Testis (tissue), 3 donors: Measurements from ENCODE around the gene SATL1. TPM values are rescaled to one million over a fixed set of nuclear protein-coding genes. Genes with fewer than 3 reads are reported as not detected.

Experiments
- DNase-seq: peaks from one replicate; pipeline ENCODE4 v3.0.0-alpha.2; 2019
- H3K27ac ChIP-seq, 2 donors: fragments of 200-600 bp; sonication (generic); one replicate each; pipeline ENCODE4 v1.5.1; 2019
- H3K27me3 ChIP-seq: fragments of 200-600 bp; sonication (generic); one replicate; pipeline ENCODE4 v1.5.1; 2019
- H3K36me3 ChIP-seq: fragments of 200-600 bp; sonication (generic); one replicate; pipeline ENCODE4 v1.5.1; 2017; ENCODE audit warnings: low read depth; ENCODE audit errors: missing control alignments
- H3K4me1 ChIP-seq: fragments of 200-600 bp; sonication (generic); one replicate; pipeline ENCODE4 v1.5.1; 2019
- H3K4me3 ChIP-seq, 2 donors: fragments of 200-600 bp; sonication (generic); one replicate each; pipeline ENCODE4 v1.5.1; 2017 to 2019
- H3K9me3 ChIP-seq: fragments of 200-600 bp; sonication (generic); one replicate; pipeline ENCODE4 v1.5.1; 2017
- POLR2A ChIP-seq: fragments of 450-650 bp; IDR thresholded peaks from one replicate; pipeline ENCODE4 v1.6.1; 2017; ENCODE audit warnings: antibody characterized with exemption, mild to moderate bottlenecking, moderate library complexity
- WGBS, 2 donors: methylation state at CpG; one replicate each; pipeline ENCODE4 v1.1.5; 2018; 5-methylcytosine and 5-hydroxymethylcytosine counted together
- intact Hi-C: fragments of 100-400 bp; cut with DNase I; formaldehyde crosslinking; loops from one replicate; pipeline ENCODE4 v1.15.1; 2023; ENCODE audit warnings: low total_unique reads
- polyA plus RNA-seq: library from polyadenylated mRNA; stranded (reverse); fragments of 350-450 nt; fragmentation: Illumina TruSeq; extraction: RNeasy Lipid Tissue Mini Kit (QIAGEN cat#74804); gene quantifications from one replicate; pipeline ENCODE4 v1.2.3, GENCODE V29; 2014; ENCODE audit warnings: low read depth, low replicate concordance; ENCODE audit not compliant: insufficient read depth
- total RNA-seq, 2 donors: library from RNA; depleted of rRNA; stranded (reverse); fragments of >200 nt; gene quantifications; one replicate each; pipeline ENCODE4 v1.2.3, GENCODE V29; 2016
- TF ChIP-seq, protein P1 (sequence below), 3 experiments: fragments of 450-650 bp in 2 of 3; fragments of 200-600 bp in 1 of 3; sonication (generic) in 1 of 3; IDR thresholded peaks; one replicate each; pipeline ENCODE4 v1.5.1; 2016 to 2019; ENCODE audit warnings: antibody characterized with exemption in 3 of 3, mild to moderate bottlenecking in 2 of 3, moderate library complexity in 1 of 3

Gene SATL1
- total and polyA plus RNA-seq, 3 donors from 2014 or later, result 0.95 to 2.5 (median 2.4) TPM

DNA sequence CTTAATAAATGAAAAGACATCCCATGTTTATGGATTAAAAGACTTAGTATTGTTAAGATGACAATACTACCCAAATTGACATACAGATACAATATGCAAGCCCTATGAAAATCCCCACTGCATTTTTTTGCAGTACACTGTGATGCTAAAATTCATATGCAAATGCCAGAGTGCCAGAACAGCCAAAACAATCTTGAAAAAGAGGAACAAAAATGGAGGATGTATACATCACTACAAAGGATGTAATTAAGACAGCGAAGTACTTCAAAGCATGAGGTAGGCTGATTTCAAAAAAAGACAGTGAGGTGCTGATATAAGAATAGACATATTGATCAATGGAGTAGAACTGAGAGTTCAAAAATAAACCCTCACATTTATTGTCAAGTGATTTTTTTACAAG, 47.3 kb downstream of the SATL1 start:
- WGBS, 2 donors, result 81 to 82% methylated on average over 1 of the region's 1 CpG
- no peak for DNase-seq
- Histone ChIP-seq H3K4me1 (no peaks in the 10 kb centered on the region), H3K36me3 (no peaks in the 10 kb centered on the region), H3K27me3 (no peaks in the 10 kb centered on the region), H3K4me3 (no peak overlapping the region), H3K27ac (no peak overlapping the region), H3K9me3 (no peaks in the 10 kb centered on the region)
- TF ChIP-seq, protein P1, sequence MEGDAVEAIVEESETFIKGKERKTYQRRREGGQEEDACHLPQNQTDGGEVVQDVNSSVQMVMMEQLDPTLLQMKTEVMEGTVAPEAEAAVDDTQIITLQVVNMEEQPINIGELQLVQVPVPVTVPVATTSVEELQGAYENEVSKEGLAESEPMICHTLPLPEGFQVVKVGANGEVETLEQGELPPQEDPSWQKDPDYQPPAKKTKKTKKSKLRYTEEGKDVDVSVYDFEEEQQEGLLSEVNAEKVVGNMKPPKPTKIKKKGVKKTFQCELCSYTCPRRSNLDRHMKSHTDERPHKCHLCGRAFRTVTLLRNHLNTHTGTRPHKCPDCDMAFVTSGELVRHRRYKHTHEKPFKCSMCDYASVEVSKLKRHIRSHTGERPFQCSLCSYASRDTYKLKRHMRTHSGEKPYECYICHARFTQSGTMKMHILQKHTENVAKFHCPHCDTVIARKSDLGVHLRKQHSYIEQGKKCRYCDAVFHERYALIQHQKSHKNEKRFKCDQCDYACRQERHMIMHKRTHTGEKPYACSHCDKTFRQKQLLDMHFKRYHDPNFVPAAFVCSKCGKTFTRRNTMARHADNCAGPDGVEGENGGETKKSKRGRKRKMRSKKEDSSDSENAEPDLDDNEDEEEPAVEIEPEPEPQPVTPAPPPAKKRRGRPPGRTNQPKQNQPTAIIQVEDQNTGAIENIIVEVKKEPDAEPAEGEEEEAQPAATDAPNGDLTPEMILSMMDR (IDR thresholded peaks at IDR 0.05), result no peak
- TF ChIP-seq POLR2A, result no peak
- intact Hi-C loops, result no loop called here

DNA sequence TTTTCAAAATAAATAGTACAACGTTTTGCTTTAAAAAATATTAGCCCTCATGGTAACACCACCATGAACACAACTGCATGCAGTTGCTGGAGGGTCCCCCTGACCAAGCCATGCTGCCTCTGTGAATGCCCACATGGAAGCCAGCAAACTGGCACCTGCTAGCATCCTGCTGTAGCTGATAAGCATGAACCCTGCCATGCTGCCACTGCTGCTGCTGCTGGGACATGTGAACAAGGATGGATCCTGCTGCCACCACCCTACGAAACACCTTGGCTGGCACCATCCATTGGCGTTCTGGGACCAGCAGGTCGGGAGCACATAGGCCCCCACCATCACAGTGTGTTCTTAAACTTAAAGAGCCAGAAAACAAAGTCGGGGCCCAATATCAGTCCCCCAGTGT, 83.9 kb downstream of the SATL1 start:
- no peak overlapping the region for H3K27ac ChIP-seq
- H3K36me3 ChIP-seq, result no peaks in the 10 kb centered on the region
- no peaks in the 10 kb centered on the region for H3K4me1 ChIP-seq
- intact Hi-C loops, result no loop called here
- H3K27me3 ChIP-seq, result no peaks in the 10 kb centered on the region
- TF ChIP-seq POLR2A, result no peak
- TF ChIP-seq, protein P1 (IDR thresholded peaks at IDR 0.05), result no peak
- H3K9me3 ChIP-seq, result no peaks in the 10 kb centered on the region
- DNase-seq, result no peak
- H3K4me3 ChIP-seq, result no peak overlapping the region
- WGBS, 2 donors, result 91 to 93% methylated on average over 3 to 5 of the region's 5 CpGs

DNA sequence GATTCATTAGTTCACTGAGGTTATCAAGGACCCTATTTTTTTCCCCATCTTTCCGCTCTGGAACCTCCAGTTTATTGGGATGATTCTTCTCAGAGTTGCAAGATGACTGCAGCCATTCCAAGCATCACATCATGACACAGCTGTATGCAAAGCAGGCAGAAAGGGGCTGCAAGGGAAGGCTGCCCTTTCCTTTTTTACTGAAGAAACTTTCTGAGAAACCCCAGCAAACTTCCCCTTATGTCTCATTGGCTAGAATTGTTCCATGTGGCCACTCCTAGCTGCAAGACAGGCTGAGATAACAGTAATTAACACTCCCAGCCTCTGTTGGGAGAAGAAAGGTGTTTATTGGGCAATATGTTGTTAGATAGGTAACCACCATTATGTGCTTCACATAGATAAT, 102.6 kb downstream of the SATL1 start:
- no peaks in the 10 kb centered on the region for H3K9me3 ChIP-seq
- no peak for DNase-seq
- H3K4me1 ChIP-seq, result no peaks in the 10 kb centered on the region
- no peaks in the 10 kb centered on the region for H3K36me3 ChIP-seq
- TF ChIP-seq, protein P1 (IDR thresholded peaks at IDR 0.05), result no peak
- TF ChIP-seq POLR2A, result no peak
- H3K4me3 ChIP-seq, result no peak overlapping the region
- H3K27ac ChIP-seq, result no peak overlapping the region
- 90 to 92% methylated on average over 1 of the region's 1 CpG for WGBS, 2 donors
- no peaks in the 10 kb centered on the region for H3K27me3 ChIP-seq
- intact Hi-C loops, result no loop called here

DNA sequence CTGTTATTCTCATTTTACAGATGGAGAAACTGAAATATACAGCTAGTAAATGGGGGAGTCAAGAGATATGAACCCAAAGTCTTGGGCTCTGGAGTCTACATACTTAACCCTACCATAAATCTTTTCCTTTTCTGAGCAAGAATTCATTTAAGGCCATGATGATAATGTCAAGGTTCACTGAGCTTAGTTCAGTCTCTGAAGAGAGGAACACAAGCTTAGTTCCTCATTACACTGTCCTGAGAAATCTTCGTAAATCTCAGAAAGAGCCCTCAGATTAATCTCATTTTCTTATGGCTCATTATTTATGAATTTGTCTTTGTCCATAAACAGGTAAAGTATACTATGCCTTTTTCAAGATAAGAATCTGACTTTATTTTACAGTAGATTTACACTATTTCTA, 104.2 kb downstream of the SATL1 start:
- TF ChIP-seq POLR2A, result no peak
- TF ChIP-seq, protein P1 (IDR thresholded peaks at IDR 0.05), result no peak
- Histone ChIP-seq H3K36me3 (no peaks in the 10 kb centered on the region), H3K27me3 (no peaks in the 10 kb centered on the region), H3K27ac (no peak overlapping the region), H3K4me3 (no peak overlapping the region), H3K4me1 (no peaks in the 10 kb centered on the region), H3K9me3 (no peaks in the 10 kb centered on the region)
- intact Hi-C loops, result no loop called here
- no peak for DNase-seq
- 71 to 72% methylated on average over 1 of the region's 1 CpG for WGBS, 2 donors

DNA sequence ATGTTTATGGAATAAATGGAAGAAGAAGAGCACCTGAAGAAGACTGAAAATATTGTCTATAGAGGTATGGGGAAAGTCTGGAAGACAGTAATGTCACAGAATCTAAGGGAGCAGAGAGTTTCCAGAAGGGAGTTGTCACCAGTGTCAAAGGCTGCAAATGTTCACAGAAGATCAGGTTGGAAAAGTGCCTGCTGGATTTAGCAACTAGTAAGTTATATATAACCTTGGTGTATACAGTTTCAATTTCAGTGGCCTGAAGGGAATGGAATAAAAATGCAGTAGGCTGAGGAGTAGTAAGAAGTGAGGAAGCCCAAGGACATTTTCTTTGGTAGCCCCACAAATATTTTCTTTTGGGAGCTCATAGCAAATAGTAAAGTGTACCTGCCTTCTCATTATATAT, 107.2 kb downstream of the SATL1 start:
- DNase-seq, result no peak
- Histone ChIP-seq H3K27me3 (no peaks in the 10 kb centered on the region), H3K4me3 (no peak overlapping the region), H3K27ac (no peak overlapping the region), H3K36me3 (no peaks in the 10 kb centered on the region), H3K4me1 (no peaks in the 10 kb centered on the region), H3K9me3 (no peaks in the 10 kb centered on the region)
- intact Hi-C loops, result no loop called here
- TF ChIP-seq POLR2A, result no peak
- TF ChIP-seq, protein P1 (IDR thresholded peaks at IDR 0.05), result no peak
